Upper lobe of right lung (tissue), 1 donor: ENCODE results near the gene A3GALT2. TPM values are rescaled to one million over a fixed set of nuclear protein-coding genes. Genes with fewer than 3 reads are reported as not detected.

Source experiments
- ATAC-seq: fragments of 200-7000 bp; cut with Tn5 transposase; one replicate; pipeline ENCODE4 v1.9.1; 2020; ENCODE audit warnings: mild to moderate bottlenecking, moderate library complexity
- DNase-seq: peaks from one replicate; pipeline ENCODE4 v3.0.0-alpha.2; 2020
- H3K27ac ChIP-seq: fragments of 200-600 bp; one replicate; pipeline ENCODE4 v1.8.0; 2022
- H3K27me3 ChIP-seq: fragments of 200-600 bp; one replicate; pipeline ENCODE4 v1.8.0; 2022; ENCODE audit warnings: mild to moderate bottlenecking
- H3K36me3 ChIP-seq: fragments of 200-600 bp; one replicate; pipeline ENCODE4 v1.8.0; 2022
- H3K4me1 ChIP-seq: fragments of 200-600 bp; one replicate; pipeline ENCODE4 v1.8.0; 2022
- H3K4me3 ChIP-seq: fragments of 200-600 bp; one replicate; pipeline ENCODE4 v1.8.0; 2022; ENCODE audit warnings: mild to moderate bottlenecking
- H3K9me3 ChIP-seq: fragments of 200-600 bp; one replicate; pipeline ENCODE4 v1.8.0; 2022
- CTCF ChIP-seq: fragments of 200-600 bp; IDR thresholded peaks from one replicate; pipeline ENCODE4 v1.8.0; 2022; ENCODE audit warnings: antibody characterized with exemption
- intact Hi-C: fragments of 100-400 bp; cut with DNase I; formaldehyde crosslinking; loops from one replicate; pipeline ENCODE4 v1.11.0; 2022
- total RNA-seq: library from RNA; stranded (reverse); fragmentation: NEBNext Ultra II Directional; extraction: Animal tissue kit (Norgen Biotek cat#: 25700); gene quantifications from one replicate; pipeline ENCODE4 v1.2.1, GENCODE V29; 2021
- donor health status: DM: no; HTN: yes; CAD: no; lungs with severe emphysema.

A3GALT2 gene
- total RNA-seq, 1 donor from 2014 or later, result not detected

GRCh38 chr1:33267468-33268205, 53.3 kb downstream of the A3GALT2 start:
- no peak for TF ChIP-seq CTCF
- Histone ChIP-seq H3K4me1 (peaks cover 7% of the 10 kb centered on the region), H3K27ac (no peak overlapping the region), H3K27me3 (no peaks in the 10 kb centered on the region), H3K9me3 (no peaks in the 10 kb centered on the region), H3K36me3 (peaks cover 4% of the 10 kb centered on the region), H3K4me3 (no peak overlapping the region)
- intact Hi-C loops, result no loop called here
- ATAC-seq, result no peak
- DNase-seq, result no peak

- Histone ChIP-seq H3K27ac (no peak overlapping the region), H3K9me3 (no peaks in the 10 kb centered on the region), H3K4me3 (no peak overlapping the region), H3K27me3 (no peaks in the 10 kb centered on the region), H3K4me1 (peaks cover 7% of the 10 kb centered on the region), H3K36me3 (peaks cover 5% of the 10 kb centered on the region)
- TF ChIP-seq CTCF, result no peak
- DNase-seq (no peak), ATAC-seq (no peak)
- intact Hi-C loops, result no loop called here
Measured at GRCh38 chr1:33266766-33267165, 54.1 kb downstream of the A3GALT2 start.

- Histone ChIP-seq H3K4me3 (no peak overlapping the region), H3K27ac (no peak overlapping the region), H3K9me3 (no peaks in the 10 kb centered on the region), H3K4me1 (peaks cover 7% of the 10 kb centered on the region), H3K27me3 (no peaks in the 10 kb centered on the region), H3K36me3 (peaks cover 5% of the 10 kb centered on the region)
- intact Hi-C loops, result no loop called here
- DNase-seq, result no peak
- TF ChIP-seq CTCF, result no peak
- ATAC-seq, result no peak
Measured at GRCh38 chr1:33265780-33266605, 54.9 kb downstream of the A3GALT2 start.

- DNase-seq (no peak), ATAC-seq (no peak)
- Histone ChIP-seq H3K27ac (no peak overlapping the region), H3K9me3 (no peaks in the 10 kb centered on the region), H3K27me3 (no peaks in the 10 kb centered on the region), H3K4me1 (peaks cover 21% of the 10 kb centered on the region), H3K36me3 (peaks cover 5% of the 10 kb centered on the region), H3K4me3 (no peak overlapping the region)
- intact Hi-C loops, result no loop called here
- TF ChIP-seq CTCF, result no peak
Measured at GRCh38 chr1:33263890-33264504, 56.9 kb downstream of the A3GALT2 start.

- no peaks in the 10 kb centered on the region for H3K9me3 ChIP-seq
- DNase-seq (no peak), ATAC-seq (no peak)
- no peak for TF ChIP-seq CTCF
- no peaks in the 10 kb centered on the region for H3K27me3 ChIP-seq
- H3K36me3 ChIP-seq, result peaks cover 5% of the 10 kb centered on the region
- H3K4me3 ChIP-seq, result no peak overlapping the region
- intact Hi-C loops, result no loop called here
- no peak overlapping the region for H3K27ac ChIP-seq
- H3K4me1 ChIP-seq, result peaks cover 29% of the 10 kb centered on the region
Measured at GRCh38 chr1:33261344-33261743, 59.6 kb downstream of the A3GALT2 start.
